Loucy (cell line): ENCODE measurements around the gene DCUN1D2.

Experiments used
- CTCF ChIP-seq: fragments of 200-600 bp; sonication (generic); conservative IDR thresholded peaks from 2 replicates; pipeline ENCODE4 v1.5.1; 2014; ENCODE audit warnings: mild to moderate bottlenecking, antibody characterized with exemption, low read length
- EZH2phosphoT487 ChIP-seq: fragments of 200-600 bp; IDR thresholded peaks from 2 replicates; pipeline ENCODE4 v1.6.1; 2018; ENCODE audit warnings: antibody characterized with exemption, mild to moderate bottlenecking, moderate library complexity, borderline replicate concordance

GRCh38 chr13:113442985-113443362 is 47.5 kb downstream of the DCUN1D2 start:
- TF ChIP-seq CTCF (no peak), EZH2phosphoT487 (no peak)
